Stimulated activated CD4-positive, alpha-beta T cell treated with anti-CD3 and anti-CD28 coated beads, TNF-alpha, amount 100 ng/mL, for 4 hours (primary cell): Measurements from ENCODE around the gene SPACA5.
A peak's percentile ranks its signal among the peaks of the same experiment; 100 is the strongest.
"Not testable (repeated sequence)": the region's sequence is repeated elsewhere in the genome, so short reads cannot be mapped to it uniquely, and the experiment has no call there.

Experiments used
- DNase-seq, 3 experiments: peaks; one replicate each; pipeline ENCODE4 v3.0.0-alpha.2; 2020; ENCODE audit warnings: low read depth in 3 of 3

SPACA5 gene

GRCh38 chrX:48006688-48007087 lies at the start of gene SPACA5:
SPACA5 (plus strand) TSS chrX:48006988; CDS start chrX:48007803, 815 bp downstream.
- DNase-seq, result not testable (repeated sequence)

DNA sequence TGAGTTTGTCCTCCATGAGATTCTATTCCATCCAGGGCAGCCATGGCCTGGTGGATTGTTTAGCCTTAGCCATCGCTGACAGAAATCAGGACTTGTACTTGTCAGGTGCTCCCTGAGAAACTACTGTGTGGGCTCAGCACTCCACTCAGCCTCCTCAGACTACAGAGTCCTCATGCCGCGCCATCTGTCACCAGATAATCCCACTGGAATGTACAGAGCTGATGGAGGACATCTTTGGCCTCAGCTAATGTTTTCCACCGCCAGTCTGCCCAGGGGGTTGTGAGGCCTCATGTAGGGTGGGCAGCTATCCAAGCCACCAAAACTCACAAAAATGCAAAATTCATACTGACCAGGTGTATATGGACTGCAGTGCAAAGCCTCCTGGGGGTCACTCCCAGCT lies 48.6 kb upstream of the SPACA5 start:
- DNase-seq, result not testable (repeated sequence)

GRCh38 chrX:47958761-47959342 lies 47.9 kb upstream of the SPACA5 start:
- peak in 1 of 3 experiments; percentile 0 for DNase-seq

DNA sequence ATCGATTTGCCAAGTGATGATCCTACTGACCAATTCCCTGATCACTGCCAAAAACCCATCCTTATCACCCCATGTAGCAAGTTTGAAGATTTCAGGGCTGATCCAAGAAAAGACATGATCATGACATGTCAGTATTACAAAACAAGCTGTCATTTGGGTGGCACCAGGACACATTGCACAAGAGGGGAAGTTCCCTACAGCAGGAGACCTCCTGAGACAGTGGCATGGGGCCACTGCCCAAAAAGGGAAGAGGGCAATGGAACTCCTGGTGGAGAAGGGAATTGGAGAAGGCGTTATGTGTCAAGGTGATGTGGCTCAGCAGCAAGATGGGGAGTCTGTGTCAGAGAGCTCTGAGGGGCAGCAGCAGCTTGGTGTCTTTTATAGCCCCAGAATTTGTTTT lies 46.4 kb upstream of the SPACA5 start:
- DNase-seq, result no peak

GRCh38 chrX:47961830-47962229 lies 45.0 kb upstream of the SPACA5 start:
- not testable (repeated sequence) for DNase-seq

DNA sequence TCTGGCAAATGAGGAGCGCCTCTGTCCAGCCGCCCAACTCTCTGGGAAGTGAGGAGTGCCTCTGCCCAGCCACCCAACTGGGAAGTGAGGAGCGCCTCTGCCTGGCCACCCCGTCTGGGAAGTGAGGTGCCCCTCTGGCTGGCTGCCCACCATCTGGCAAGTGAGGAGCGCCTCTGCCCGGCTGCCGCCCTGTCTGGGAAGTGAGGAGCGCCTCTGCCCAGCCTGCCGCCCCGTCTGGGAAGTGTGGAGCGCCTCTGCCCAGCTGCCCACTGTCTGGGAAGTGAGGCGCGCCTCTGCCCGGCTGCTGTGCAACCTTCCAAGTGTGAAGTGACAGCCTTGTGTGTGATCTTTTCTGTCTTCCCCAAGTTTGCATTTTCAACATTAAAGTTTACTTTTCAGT lies 41.3 kb upstream of the SPACA5 start:
- not testable (repeated sequence) for DNase-seq

DNA sequence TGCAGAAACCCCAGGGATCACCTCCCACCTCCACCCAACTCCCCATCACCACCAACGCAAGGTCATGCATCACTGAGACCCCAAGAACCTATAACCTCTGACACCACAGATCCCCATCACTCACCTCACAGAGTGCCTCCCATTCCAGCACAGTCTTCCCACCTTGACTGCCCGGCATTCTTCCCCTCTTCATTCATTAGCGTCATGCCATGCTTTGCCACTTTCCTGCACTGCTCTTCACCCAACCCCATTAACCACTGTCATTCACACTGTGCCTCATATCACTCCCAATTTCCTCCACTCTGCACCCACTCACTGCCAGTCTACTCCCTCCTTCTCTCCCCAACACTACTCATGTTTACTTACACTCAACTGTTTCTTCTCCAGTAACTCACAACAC lies 33.6 kb upstream of the SPACA5 start:
- no peak for DNase-seq

DNA sequence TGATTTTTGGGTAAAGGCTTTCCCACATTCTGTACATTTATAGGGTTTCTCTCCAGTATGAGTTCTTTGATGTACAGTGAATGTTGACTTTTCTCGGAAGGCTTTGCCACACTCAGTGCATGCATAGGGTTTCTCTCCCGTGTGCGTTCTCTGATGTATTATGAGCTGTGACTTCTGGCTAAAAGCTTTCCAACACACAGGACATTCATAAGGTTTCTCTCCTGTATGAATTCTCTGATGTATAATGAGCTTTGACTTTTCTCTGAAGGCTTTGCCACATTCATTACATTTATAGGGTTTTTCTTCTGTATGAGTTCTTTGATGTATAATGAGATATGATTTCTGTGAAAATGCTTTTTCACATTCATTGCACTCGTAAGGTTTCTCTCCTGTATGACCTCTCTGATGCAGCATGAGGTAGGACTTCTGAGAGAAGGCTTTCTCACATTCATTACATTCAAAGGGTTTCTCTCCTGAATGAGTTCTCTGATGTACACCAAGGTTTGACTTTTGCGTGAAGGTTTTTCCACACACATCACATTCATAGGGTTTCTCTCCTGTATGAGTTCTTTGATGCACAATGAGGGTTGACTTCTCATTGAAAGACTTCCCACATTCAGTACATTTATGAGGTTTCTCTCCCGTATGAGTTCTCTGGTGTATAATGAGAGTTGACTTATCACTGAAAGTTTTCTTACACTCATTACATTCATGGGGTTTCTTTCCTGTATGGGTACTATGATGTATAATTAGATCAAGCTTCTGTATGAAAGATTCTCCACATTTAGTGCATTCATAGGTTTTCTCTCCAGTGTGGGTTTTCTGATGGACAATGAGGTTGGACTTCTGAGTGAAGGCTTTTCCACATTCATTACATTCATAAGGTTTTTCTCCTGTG lies 30.3 kb upstream of the SPACA5 start:
- no peak for DNase-seq

- DNase-seq, result no peak
Measured at GRCh38 chrX:47991263-47992094, 15.3 kb upstream of the SPACA5 start.

DNA sequence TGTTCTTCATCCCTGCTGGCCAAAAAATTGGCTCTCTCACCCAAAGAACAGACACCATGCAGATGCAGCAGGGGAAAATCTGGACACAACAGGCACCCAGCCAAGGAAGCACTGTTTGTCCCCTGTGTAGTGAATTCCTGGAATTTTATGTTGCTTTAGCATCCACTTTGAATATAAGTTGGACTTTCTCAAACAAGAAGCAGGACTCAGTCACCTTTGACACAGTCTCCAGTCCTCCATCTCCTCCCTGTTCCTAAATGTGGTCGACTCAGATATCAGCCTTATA lies 14.8 kb upstream of the SPACA5 start:
- DNase-seq, result no peak

DNA sequence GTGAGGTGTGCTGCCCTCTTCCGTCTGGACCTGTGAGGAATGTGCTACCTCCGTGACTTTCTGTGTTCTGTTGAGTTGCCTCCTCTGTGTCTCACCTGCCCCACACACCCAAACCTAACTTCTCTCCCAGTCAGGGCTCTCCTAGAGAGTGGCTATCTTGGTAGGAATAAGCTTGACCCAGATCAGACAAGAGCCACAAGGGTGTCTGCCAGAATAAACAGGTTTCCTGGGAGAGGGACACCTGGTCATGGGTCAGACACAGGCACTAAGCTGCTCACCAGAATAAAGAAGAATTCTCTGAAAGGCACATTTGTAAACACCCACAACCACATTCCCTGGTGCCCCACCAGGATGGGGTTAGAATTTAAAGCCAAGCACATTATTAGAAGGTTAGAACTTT lies 14.1 kb upstream of the SPACA5 start:
- no peak for DNase-seq

DNA sequence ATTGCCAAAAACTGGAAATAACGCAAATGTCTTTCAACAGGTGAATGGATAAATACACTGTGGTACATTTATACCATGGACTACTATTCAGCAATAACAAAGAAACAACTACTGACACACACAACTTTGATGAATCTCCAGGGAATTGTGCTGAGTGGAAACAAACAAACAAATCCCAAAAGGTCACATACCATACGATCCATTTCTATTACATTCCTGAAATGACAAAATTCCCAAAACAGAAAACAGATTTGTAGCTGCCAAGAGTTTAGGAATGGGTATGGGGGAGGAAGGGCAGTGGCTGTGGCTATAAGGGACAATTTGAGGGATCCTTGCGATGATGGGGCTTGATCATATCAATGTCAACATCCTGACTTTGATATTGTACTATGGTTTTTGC lies 5.5 kb upstream of the SPACA5 start:
- DNase-seq, result no peak

DNA sequence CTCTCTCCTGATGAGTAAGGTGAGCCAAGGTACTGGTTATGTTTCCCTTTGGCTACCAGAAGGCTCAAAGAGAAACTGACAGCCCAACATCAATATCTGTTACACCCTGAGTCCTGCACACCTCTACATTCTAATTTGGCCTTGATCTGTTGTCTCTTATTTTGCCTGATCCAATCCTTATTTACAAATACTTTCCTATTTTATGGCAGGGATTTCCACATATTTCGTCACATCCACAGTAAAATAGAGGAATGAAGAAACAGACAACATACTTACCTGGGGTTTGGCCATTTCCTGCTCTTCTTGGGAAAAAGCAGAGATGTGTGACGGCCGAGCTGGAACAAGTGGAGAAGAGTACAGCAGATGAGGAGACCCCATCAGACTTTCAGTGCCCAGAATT lies 4.5 kb upstream of the SPACA5 start:
- no peak for DNase-seq

DNA sequence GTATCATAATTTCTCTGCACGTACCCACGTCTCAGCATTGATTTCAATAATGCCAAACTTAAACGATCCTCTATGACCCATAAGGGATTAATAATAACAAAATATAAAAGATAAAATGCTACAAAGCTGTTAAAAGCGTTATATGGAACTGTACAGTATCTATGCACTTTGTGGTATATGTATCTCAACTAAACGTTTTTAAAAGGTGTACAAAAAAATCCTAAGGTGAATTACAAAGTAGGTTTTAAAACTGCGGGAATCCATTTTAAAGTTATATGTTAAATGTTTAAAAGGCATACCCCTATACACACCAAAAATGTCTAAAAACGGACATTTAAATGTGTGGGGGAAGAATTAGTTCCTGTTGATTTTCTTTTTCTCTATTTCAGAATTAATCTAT lies 3.9 kb upstream of the SPACA5 start:
- no peak for DNase-seq

- no peak for DNase-seq
Measured at GRCh38 chrX:48003367-48003757, 3.4 kb upstream of the SPACA5 start.

DNA sequence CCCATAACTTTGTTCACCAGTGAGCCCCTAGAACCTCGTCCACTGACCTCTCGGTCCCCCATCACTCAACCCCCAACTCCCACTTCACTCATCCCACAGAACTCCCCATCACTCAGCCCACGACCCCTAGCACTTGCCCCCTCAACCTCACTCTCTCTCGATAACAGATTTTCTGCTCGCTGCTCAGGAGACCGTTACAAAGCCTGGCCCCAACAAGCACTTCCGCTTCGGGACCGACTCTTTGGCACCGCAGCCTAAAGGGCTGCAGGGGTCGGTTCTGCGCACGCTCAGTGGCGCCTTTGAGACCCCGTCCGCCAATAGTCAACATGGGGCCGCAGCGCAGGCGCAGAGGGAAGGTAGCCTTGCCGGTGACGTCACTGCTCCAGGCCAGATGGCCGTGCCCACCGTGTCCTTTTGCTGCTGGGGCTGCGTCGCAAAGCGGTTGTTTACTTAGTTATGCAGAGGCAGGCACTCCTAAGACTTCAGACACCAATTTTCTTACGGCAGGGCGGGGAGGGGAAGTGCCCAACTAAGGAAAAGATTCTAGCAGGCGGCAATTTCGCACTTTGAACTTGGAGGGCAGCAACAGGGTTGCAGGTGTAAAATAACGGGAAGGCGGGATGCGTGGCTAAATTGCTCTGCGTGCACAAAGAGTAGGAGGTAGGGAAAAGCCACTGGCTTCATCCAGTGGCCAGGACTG lies 2.9 kb upstream of the SPACA5 start, which contains the start of gene ZNF182:
ZNF182 (minus strand) TSS at position 232 of the 700 bp plus-strand sequence. CDS start 1,380 bp downstream, outside the sequence.
- peak; percentile 77 to 81 (median 81) for DNase-seq

- not testable (repeated sequence) for DNase-seq
Measured at GRCh38 chrX:48009445-48009960, 2.7 kb downstream of the SPACA5 start.

DNA sequence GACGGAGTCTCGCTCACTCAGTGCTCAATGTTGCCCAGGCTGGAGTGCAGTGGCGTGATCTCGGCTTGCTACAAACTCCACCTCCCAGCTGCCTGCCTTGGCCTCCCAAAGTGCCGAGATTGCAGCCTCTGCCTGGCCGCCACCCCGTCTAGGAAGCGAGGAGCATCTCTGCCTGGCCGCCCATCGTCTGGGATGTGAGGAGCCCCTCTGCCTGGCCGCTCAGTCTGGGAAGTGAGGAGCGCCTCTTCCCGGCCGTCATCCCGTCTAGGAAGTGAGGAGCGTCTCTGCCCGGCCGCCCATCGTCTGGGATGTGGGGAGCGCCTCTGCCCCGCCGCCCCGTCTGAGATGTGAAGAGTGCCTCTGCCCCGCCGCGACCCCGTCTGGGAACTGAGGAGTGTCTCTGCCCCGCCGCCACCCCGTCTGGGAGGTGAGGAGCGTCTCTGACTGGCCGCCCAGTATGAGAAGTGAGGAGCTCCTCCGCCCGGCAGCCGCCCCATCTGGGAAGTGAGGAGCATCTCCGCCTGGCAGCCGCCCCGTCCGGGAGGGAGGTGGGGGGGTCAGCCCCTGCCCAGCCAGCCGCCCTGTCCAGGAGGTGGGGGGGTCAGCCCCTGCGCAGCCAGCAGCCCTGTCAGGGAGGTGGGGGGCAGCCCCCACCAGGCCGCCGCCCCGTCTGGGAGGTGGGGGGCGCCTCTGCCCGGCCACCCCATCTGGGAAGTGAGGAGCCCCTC lies 10.0 kb downstream of the SPACA5 start:
- DNase-seq, result not testable (repeated sequence)

DNA sequence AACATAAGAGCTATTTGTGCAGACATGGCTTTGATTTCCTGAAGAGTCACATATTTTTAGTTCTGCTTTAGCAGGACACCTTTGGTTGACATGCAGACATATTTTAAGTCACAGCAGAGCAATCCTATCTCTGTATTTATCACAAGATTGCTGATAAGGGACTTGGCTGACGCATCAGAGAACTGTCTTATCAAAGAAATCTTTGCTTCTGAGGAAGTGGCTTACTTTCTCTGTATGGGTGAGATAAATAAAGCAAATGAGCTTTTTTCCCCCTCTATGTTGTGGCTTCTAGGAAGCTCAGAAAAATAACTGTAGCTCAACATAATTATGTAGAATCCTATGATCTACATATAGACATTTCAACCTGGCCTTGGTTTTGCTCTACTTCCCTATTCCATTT lies 13.1 kb downstream of the SPACA5 start:
- not testable (repeated sequence) for DNase-seq

DNA sequence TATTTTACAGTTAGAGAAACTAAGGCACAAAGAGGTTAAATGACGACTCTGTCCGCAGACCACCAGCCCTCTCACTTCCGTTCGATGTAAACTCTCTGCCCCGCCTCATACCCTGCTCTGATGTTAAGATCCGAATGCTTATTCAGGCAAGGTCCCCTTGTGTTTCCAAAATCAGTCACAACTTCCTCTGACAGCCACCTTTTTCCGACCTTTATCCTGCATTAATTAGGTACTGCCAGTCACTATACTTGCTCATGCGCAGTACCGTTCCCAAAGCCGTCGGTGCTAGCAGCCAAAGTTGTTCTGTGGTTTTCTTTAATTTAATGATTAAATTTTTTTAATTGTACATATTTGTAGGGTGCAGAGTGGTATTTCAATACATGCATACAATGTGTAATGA lies 13.7 kb downstream of the SPACA5 start:
- not testable (repeated sequence) for DNase-seq
